GM18505 (cell line): ENCODE measurements around the gene ABHD11.

Experiments used
- ATAC-seq: cut with Tn5 transposase; IDR thresholded peaks from one replicate; pipeline ENCODE4 v1.9.1; 2021; ENCODE audit not compliant: unreplicated experiment
- POLR2A ChIP-seq: IDR thresholded peaks from 4 replicates; pipeline ENCODE4 v1.6.1; 2011; ENCODE audit warnings: borderline replicate concordance; ENCODE audit not compliant: insufficient read depth, insufficient read length; ENCODE audit errors: extremely low read depth

ABHD11 gene

DNA sequence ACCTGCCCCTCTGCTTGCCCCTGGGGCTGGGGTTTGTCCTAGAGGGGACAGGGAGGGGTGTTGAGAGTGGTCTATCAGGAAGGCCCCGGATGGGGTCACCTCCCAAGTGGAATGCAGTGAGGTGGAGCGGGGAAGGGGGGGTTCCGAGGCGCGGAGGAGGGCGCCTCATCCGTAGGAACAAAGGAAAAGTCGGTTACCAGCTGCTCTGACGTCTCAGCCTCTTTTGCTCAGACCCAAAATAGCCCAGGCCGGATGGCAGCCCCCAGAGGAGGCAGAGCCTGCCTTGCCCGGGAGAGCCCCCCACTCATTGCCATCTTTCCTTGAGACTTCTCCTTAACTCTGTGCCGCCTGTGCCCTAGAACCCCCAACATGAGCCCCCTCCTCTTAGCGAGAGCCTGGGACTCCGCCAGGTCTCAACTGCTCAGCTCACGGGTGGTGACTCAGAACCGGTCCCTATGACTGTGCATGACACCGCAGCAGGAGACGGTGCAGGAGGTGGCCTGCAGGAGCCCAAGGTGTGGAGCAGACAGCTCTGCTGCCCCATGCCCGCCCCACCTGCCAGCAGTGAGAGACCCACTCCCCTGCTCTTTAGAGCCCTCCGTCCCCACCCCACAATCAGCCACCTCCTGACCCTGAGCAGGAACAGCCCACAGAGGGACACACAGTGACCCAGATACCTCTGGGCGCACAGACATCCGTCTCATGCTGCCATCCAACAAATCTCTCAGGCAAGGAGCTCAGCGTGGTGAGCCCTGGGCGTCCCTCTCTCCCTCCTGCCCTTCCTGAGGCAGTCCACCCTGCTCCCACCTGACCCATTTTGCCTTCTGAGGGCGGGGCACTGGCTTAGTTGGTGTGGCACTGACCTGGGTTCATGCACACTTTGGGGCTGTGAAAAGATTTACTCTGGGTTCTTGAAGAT lies 32.2 kb downstream of the ABHD11 start:
- no peak for ATAC-seq
- no peak for TF ChIP-seq POLR2A

DNA sequence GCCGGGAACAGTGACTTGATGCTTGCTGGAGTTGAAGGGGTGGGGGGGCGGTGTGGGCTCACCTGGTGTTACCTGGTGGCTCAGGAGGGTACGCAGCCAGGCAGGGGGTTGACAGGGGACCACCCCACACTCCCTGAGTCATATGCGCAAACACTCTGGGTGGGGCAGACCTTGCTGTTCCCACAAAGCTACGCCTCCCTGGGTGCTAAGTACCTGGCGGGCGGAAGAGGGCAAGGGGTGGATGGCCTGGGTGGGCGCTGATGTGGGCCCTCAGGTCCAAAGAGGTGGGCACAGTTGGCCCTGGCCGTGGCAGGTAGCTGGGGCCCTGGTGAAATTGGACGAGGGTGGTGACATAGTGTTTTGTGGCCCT lies 33.1 kb downstream of the ABHD11 start:
- ATAC-seq, result no peak
- TF ChIP-seq POLR2A, result no peak

DNA sequence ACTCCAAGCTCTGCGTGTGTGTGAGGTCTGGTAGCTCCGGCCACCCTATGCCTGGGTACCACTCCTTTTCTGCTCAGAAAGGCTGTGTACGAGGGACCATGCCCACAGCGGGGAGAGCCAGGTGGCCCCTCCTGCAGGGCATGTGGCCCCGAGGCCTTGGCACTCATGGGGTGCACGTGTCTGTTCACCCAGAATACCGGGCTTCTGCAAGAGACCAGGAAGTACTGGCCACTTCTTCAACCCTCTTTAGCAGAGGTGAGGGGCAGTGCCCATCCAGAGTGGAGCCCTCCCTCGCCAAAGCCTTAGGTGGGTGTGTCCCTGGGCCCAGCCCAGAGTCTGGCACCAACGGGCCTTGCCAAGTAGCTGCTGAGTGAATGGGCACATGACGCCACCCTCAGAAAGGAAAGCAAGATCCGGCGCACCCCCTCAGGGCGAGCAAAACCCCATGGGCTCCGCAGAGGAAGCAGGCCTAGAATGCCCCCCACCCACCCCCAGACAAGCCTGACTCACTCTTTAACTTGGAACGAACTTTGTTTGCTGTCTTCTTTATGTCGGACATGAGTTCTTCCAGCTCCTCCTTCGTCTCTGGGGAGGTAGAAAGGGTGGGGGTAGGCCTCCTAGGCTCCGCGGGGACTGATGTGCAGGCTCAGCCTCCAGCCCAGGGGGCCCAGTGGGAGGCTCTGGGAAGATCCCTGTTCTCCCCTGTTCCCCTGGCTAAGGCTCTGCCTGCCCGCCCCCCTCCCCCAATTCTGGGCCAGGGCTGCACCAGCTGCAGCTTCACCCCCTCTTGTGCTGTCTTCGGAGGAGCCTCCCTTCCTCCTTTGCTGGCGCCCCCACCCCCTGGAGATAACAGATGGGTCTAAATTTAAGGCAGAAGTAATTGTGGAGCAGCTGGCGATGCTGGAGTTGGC lies 33.7 kb downstream of the ABHD11 start:
- no peak for ATAC-seq
- no peak for TF ChIP-seq POLR2A

DNA sequence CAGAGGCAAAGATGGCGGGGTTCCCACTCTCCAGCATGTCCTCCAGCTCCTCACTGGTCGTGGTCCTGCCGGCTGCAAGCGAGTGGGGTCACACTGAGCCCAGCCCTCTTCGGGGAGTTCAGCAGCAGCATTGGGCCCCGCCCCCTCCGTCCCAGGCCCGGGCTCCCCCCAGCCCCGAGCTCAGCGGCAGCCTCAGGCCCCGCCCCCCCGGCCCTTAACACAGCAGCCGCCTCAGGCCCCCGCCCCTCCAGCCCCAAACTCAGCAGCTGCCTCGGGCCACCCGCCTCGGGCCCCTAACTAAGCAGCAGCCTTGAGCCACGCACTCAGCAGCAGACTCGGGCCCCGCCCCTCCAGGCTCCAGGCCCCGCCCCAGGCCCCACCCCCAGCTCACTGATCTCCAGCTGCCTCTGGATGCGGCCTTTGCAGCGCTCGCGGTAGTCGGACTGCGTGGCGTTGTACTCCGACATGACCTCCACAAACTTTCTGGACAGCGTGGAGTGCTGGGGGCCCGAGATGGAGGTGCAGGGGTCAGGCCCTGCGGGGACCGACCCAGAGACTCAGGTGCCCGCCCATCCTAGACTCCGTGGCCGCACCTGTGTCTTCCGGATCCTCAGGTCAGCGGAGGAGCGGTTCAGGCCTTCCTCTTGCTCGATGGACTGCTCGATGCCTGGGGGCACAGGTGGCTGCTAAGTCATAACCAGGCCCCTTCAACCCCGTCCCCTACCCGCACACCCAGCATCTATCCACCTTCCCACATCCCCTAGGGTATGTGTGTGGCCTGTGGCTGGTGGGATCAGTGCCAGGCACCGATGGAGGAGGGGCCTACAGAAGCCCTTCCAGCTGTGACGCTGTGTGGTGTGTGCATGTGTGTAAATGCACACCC lies 34.6 kb downstream of the ABHD11 start:
- no peak for TF ChIP-seq POLR2A
- no peak for ATAC-seq

DNA sequence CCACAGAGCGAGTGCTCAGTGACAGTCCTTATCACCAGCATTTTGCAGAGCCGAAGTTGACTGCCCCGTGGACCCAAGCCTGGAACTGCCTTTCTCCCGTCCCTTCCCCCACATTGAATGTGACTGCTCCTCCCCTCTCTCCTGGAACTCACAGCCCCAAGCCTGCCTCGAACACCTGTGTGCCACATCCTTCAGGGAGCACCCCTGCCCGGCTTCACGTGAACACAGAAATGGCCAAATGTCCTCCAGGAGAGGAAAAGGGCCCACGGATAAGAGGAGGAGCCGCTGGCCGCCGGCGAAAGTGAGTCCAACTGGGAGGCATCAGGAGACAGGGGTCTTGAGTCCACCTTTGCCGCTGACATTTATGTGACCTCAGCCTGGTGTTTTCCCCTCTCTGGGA lies 35.4 kb downstream of the ABHD11 start:
- no peak for ATAC-seq
- no peak for TF ChIP-seq POLR2A

DNA sequence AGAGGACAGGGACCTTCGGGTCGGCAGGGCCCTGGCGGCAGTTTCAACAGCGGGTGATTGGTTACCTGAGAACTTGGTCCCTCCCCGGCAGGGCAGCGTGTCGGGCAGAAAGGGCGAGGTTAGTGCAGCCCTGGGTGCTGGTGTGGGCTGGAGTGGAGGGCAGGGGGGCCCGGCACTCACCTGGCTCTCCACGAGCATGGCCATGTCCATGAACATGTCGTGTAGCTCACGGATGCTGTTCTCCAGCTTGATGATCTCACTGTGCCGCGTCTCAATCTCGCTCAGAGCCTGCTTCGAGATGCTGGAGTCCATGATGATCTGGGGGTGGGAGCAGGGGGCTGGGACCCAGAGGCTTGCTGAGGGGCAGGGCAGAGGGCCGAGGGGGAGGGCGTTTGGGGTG lies 35.9 kb downstream of the ABHD11 start:
- ATAC-seq, result no peak
- no peak for TF ChIP-seq POLR2A

DNA sequence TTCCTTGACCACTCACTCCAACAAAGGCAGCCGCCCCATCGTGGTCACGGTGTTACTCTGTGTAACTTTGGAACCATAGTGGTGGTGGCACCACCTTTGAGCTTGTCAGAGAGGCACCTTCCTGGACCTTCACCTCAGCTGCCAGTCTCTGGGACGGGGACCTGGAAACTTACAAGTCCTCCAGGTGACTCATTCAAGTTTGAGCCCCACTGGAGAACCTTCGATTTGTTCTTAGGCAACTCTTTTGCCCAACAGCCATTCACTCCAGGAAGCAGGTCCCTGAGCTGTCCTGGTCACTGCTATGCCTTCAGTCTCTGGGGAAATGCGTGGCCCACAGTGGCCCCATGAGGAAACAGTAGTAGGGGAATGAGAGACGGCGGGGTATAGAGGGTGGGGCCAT lies 36.4 kb downstream of the ABHD11 start:
- TF ChIP-seq POLR2A, result no peak
- no peak for ATAC-seq

DNA sequence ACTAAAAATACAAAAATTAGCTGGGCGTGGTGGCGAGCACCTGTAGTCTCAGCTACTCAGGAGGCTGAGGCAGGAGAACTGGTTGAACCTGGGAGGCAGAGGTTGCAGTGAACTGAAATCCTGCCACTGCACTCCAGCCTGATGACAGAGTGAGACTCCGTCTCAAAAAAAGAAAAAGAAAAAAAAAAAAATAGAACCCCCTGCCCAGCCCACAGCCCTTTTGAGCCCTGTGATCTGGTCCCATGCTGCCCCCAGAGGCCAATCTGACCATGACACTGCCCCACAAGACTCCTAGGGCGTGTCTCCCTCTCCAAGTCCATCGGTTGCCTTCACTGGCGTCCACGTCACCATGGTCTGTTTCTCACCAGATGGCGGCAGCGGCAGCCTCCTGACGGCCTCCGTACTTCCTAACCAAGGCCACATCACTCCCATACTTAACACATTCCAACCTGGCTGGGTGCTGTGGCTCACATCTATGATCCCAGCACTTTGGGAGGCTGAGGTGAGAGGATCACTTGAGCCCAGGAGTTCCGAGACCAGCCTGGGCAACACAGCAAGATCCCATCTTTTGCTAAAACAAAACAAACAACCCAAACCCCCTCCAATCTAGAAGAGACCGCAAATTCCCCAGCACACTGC lies 37.1 kb downstream of the ABHD11 start:
- no peak for ATAC-seq
- TF ChIP-seq POLR2A, result no peak

DNA sequence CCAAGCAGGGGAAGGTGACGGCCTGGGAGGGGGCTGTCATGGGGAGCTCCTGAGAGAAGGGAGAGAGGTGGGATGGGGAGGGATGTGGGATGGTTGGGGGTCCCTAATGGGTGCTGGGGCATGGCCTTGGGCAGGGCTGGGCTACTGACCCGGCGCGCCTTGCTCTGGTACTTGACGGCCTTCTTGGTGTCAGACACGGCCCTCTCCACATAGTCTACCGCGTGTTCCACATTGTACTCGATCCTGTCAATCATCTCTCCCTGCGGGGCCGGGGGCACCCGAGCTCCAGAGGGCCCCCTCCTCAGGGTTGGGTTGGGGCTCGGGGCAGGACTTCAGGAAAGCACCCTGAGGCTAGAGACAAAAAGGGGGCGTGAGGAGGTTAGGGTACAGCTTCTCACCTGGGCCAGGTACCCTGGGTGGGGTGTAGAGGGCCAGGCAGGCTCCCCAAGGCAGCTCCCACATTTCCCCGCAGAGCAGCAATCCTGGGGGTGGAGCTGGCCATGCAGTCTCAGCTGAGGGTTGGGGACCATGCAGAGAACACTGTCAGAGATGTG lies 37.9 kb downstream of the ABHD11 start:
- ATAC-seq, result no peak
- TF ChIP-seq POLR2A, result no peak

DNA sequence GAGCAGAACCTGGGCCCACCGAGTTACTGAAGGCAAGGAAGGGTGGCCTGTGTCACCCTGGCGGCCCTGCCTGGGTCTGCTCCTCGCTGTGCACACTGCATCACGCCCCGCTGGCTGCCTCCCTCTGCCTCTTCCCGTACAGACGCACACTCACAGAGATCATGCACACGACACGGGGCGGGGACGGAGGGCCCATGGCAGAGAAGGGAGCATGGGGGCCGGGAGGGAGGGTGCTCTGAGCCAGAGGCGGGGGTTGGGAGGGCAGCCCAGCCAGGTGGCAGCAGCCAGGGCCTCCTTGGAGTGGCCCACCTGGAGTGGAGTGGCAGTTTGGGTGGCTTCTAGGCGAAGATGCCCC lies 38.6 kb downstream of the ABHD11 start:
- TF ChIP-seq POLR2A, result no peak
- no peak for ATAC-seq

DNA sequence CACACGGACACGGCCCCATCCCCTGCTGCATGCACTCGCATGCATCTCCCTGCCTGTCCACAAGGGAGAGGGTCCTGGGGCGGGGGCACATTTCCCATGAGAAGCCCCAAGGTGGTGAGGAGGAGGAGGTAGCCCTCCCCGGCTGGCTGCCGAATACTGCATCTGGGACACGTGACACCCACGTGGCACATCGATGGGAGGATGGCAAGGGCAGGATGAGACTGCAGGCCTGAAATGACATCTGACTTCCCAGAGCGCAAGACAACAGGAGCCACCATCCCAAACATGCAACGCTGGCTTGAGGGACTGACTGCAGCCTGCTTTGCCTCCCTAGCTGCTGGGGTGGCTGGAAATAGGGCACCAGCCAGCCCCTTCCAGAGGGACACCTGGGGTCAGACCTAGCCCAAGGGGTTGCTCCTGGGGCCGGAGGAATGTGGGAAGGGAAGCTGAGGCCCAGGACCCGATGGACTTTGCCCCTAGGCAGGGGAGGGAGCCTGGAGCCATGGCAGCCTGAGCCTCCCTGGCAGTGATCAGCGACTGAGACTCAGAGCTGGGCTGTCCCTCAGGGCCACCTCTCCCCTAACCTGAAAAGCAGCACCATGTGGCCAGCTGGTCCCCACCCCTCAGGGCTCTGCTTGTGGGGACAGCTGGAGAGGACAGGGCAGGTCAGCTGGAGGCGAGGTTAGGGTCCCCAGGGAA lies 39.1 kb downstream of the ABHD11 start:
- no peak for TF ChIP-seq POLR2A
- no peak for ATAC-seq

DNA sequence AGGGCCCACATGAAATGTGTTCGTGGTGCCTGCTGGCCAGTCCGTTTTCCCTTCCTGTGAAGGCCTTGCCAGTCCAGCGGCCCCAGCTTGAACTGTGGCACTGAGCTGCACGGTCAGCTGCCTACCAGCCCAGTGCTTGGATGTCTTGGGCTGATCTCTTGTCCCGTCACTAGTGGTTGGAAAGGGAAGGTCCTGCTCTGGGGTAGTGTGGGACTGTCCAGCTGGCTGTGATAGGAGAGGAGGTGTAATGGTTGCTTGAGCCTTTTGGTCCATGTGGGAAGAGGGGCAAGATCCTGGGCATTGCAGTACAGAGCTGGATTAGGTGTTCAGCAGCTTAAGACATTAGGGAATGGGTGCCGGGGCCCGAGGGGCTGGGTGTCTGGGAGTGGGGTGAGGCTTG lies 40.2 kb downstream of the ABHD11 start:
- ATAC-seq, result no peak
- TF ChIP-seq POLR2A, result no peak
